Measurements from ENCODE around the gene ARHGAP18.

The ARHGAP18 gene

GRCh38 chr6:129615020-129615419 lies 95.0 kb downstream of the ARHGAP18 start:
- no peaks in the 10 kb centered on the region for H4K20me1 ChIP-seq (ENCODE audit: control insufficient read depth, insufficient read depth, low read depth, low read length)
- H3K9me3 ChIP-seq (ENCODE audit: control insufficient read depth, insufficient read depth, low read length): no peaks in the 10 kb centered on the region
- no peak overlapping the region for H3K4me3 ChIP-seq (ENCODE audit: low read length)
- no peaks in the 10 kb centered on the region for H3K79me2 ChIP-seq (ENCODE audit: control insufficient read depth, low read length)
- no peaks in the 10 kb centered on the region for H3K36me3 ChIP-seq (ENCODE audit: control insufficient read depth, low read length)
- TF ChIP-seq EZH2phosphoT487 (IDR thresholded peaks at IDR 0.05; ENCODE audit: borderline replicate concordance, low read length): no peak
- TF ChIP-seq CTCF (IDR thresholded peaks at IDR 0.05; ENCODE audit: low read depth, low read length, poor library complexity, severe bottlenecking): no peak
- H3K9me2 ChIP-seq (replicated peaks; ENCODE audit: control insufficient read depth, low read length): no peaks in the 10 kb centered on the region
- H3K4me1 ChIP-seq (ENCODE audit: control insufficient read depth, low read length): no peaks in the 10 kb centered on the region
- H3K27me3 ChIP-seq (ENCODE audit: control insufficient read depth, low read length): no peaks in the 10 kb centered on the region
- H3F3A ChIP-seq (ENCODE audit: control insufficient read depth, insufficient read depth): no peaks in the 10 kb centered on the region
- H3K4me2 ChIP-seq (ENCODE audit: low read length): no peak overlapping the region
- H3K27ac ChIP-seq (ENCODE audit: low read depth, low read length): no peak overlapping the region

DNA sequence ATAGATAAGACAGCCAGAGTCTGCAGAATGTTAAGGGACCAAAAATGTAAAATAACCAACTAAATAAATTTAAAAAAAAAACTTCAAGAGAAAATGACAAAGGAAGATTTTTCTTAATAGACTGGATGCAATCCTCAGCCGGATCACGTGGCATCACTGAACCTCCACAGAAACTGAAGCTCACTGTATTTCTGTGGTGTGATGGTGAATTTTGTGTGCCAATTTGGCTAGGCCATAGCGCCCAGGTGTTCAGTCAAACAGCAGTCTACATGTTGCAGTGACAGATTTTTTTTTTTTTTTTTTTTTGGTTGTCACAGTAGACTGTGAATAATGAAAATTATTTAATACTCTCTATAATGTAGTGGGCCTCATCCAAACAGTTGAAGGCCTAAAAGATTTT lies 95.5 kb downstream of the ARHGAP18 start:
- no peaks in the 10 kb centered on the region for H4K20me1 ChIP-seq (ENCODE audit: control insufficient read depth, insufficient read depth, low read depth, low read length)
- H3F3A ChIP-seq (ENCODE audit: control insufficient read depth, insufficient read depth): no peaks in the 10 kb centered on the region
- no peaks in the 10 kb centered on the region for H3K36me3 ChIP-seq (ENCODE audit: control insufficient read depth, low read length)
- no peaks in the 10 kb centered on the region for H3K9me2 ChIP-seq (replicated peaks; ENCODE audit: control insufficient read depth, low read length)
- H3K27me3 ChIP-seq (ENCODE audit: control insufficient read depth, low read length): no peaks in the 10 kb centered on the region
- H3K4me3 ChIP-seq (ENCODE audit: low read length): no peak overlapping the region
- H3K27ac ChIP-seq (ENCODE audit: low read depth, low read length): no peak overlapping the region
- TF ChIP-seq CTCF (IDR thresholded peaks at IDR 0.05; ENCODE audit: low read depth, low read length, poor library complexity, severe bottlenecking): no peak
- no peak for TF ChIP-seq EZH2phosphoT487 (IDR thresholded peaks at IDR 0.05; ENCODE audit: borderline replicate concordance, low read length)
- H3K4me1 ChIP-seq (ENCODE audit: control insufficient read depth, low read length): no peaks in the 10 kb centered on the region
- H3K79me2 ChIP-seq (ENCODE audit: control insufficient read depth, low read length): no peaks in the 10 kb centered on the region
- H3K9me3 ChIP-seq (ENCODE audit: control insufficient read depth, insufficient read depth, low read length): no peaks in the 10 kb centered on the region
- no peak overlapping the region for H3K4me2 ChIP-seq (ENCODE audit: low read length)

DNA sequence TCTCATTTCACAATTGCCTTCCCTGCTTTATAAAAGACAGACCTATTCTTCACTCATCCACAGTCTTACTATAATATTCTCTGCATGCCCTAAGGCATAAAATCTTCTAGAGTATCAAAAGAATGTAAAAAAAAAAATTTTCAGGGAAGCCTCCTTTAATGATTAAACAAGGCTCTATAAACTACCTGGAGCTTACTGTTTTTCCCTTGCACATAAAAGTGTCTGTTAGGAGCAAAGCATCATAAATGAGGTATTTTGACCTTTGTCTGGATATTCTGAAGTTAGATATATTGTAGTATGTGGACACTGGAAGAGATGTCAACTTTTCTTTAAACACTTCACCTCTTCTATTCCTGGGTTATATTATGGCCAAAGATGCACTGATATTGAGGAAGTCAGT lies 97.5 kb downstream of the ARHGAP18 start:
- H3K79me2 ChIP-seq (ENCODE audit: control insufficient read depth, low read length): no peaks in the 10 kb centered on the region
- H3K36me3 ChIP-seq (ENCODE audit: control insufficient read depth, low read length): no peaks in the 10 kb centered on the region
- H3K27ac ChIP-seq (ENCODE audit: low read depth, low read length): no peak overlapping the region
- H3F3A ChIP-seq (ENCODE audit: control insufficient read depth, insufficient read depth): no peaks in the 10 kb centered on the region
- no peaks in the 10 kb centered on the region for H3K9me3 ChIP-seq (ENCODE audit: control insufficient read depth, insufficient read depth, low read length)
- no peaks in the 10 kb centered on the region for H3K4me1 ChIP-seq (ENCODE audit: control insufficient read depth, low read length)
- no peak overlapping the region for H3K4me2 ChIP-seq (ENCODE audit: low read length)
- no peaks in the 10 kb centered on the region for H3K27me3 ChIP-seq (ENCODE audit: control insufficient read depth, low read length)
- TF ChIP-seq EZH2phosphoT487 (IDR thresholded peaks at IDR 0.05; ENCODE audit: borderline replicate concordance, low read length) (no peak), CTCF (IDR thresholded peaks at IDR 0.05; ENCODE audit: low read depth, low read length, poor library complexity, severe bottlenecking) (no peak)
- no peaks in the 10 kb centered on the region for H3K9me2 ChIP-seq (replicated peaks; ENCODE audit: control insufficient read depth, low read length)
- no peaks in the 10 kb centered on the region for H4K20me1 ChIP-seq (ENCODE audit: control insufficient read depth, insufficient read depth, low read depth, low read length)
- H3K4me3 ChIP-seq (ENCODE audit: low read length): no peak overlapping the region

DNA sequence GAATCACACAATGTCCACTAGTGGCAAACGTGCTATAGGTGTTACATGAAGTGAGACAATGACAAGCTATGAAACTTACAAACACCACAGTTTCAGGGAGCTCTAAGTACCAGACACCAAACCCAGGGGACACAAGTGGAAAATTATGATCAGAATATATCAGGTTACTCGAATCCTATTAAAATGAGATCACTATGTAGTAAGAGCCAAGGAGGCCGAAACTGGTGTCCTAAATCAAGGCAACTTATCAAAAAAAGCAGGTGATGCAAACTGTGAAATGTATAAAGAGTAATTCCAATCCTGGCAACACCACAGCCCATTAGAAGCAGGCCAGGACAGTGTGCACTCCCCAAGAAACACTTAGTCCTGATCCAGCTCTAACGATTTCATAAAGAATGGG lies 100.3 kb downstream of the ARHGAP18 start:
- TF ChIP-seq CTCF (IDR thresholded peaks at IDR 0.05; ENCODE audit: low read depth, low read length, poor library complexity, severe bottlenecking): no peak
- no peak for TF ChIP-seq EZH2phosphoT487 (IDR thresholded peaks at IDR 0.05; ENCODE audit: borderline replicate concordance, low read length)
- H3K4me3 ChIP-seq (ENCODE audit: low read length): no peak overlapping the region
- no peaks in the 10 kb centered on the region for H3F3A ChIP-seq (ENCODE audit: control insufficient read depth, insufficient read depth)
- no peaks in the 10 kb centered on the region for H3K9me3 ChIP-seq (ENCODE audit: control insufficient read depth, insufficient read depth, low read length)
- H3K9me2 ChIP-seq (replicated peaks; ENCODE audit: control insufficient read depth, low read length): no peaks in the 10 kb centered on the region
- H3K4me2 ChIP-seq (ENCODE audit: low read length): no peak overlapping the region
- H3K27me3 ChIP-seq (ENCODE audit: control insufficient read depth, low read length): no peaks in the 10 kb centered on the region
- no peaks in the 10 kb centered on the region for H3K79me2 ChIP-seq (ENCODE audit: control insufficient read depth, low read length)
- no peak overlapping the region for H3K27ac ChIP-seq (ENCODE audit: low read depth, low read length)
- no peaks in the 10 kb centered on the region for H4K20me1 ChIP-seq (ENCODE audit: control insufficient read depth, insufficient read depth, low read depth, low read length)
- H3K36me3 ChIP-seq (ENCODE audit: control insufficient read depth, low read length): no peaks in the 10 kb centered on the region
- H3K4me1 ChIP-seq (ENCODE audit: control insufficient read depth, low read length): no peaks in the 10 kb centered on the region
